ENCODE data around the gene MAN1C1.
"Not testable (repeated sequence)": the region's sequence is repeated elsewhere in the genome, so short reads cannot be mapped to it uniquely, and the experiment has no call there.

Gene MAN1C1

GRCh38 chr1:25636141-25636540 lies 19.6 kb downstream of the MAN1C1 start:
- ATAC-seq, result not testable (repeated sequence)

- ATAC-seq, result no peak
Observed at GRCh38 chr1:25640646-25641328, 24.2 kb downstream of the MAN1C1 start.

DNA sequence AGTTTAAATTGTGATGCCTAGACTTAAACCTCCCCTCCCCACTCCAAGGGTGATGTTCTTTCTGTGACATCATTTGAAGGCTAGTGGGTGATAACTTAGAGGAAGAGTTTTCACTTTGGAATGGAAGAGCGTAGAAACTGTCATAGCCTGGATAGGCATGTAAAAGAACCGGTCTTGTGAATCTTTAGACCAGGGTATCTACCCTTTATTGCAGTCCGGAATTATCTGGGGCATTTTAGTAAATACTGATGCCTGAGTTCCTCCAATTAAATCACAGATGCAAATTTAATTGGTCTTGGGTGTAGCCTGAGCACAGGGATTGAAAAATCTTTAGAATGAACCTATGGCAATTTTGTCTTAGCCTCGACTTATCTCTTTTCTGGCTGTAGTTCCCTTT lies 24.7 kb downstream of the MAN1C1 start:
- no peak for ATAC-seq

DNA sequence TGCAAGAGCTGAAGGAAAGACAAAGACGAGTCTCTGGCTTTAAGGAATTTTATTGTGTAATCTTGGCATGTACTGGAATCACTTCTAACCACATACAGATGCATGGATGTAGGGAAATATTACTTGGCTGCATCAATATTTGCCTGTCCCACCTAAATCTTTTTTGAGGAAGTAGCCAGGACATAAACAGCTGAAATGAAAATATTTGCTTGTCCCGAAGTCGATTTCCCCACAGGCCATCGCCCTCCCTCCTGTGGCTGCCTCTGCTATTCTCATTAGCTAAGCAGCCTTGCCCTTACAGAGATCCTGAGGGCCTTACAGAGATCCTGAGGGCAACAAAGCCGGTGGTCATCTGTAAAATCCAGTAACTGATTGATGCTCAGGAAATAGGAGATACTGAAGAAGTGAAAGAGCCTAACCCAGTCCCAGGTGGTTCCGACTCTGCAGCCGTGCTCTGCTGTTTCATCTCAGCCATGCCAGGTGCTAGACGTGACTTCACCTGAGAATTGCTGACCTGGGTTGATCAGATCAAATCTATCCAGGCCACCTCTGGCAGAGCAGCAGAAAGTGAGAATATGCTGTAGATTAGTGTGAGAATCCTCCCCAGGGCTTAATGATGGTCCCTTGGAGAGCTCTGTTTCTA lies 25.5 kb downstream of the MAN1C1 start:
- peak; percentile 24 to 25 for ATAC-seq

GRCh38 chr1:25642574-25643108 lies 26.1 kb downstream of the MAN1C1 start:
- ATAC-seq, result peak; percentile 86 to 87

DNA sequence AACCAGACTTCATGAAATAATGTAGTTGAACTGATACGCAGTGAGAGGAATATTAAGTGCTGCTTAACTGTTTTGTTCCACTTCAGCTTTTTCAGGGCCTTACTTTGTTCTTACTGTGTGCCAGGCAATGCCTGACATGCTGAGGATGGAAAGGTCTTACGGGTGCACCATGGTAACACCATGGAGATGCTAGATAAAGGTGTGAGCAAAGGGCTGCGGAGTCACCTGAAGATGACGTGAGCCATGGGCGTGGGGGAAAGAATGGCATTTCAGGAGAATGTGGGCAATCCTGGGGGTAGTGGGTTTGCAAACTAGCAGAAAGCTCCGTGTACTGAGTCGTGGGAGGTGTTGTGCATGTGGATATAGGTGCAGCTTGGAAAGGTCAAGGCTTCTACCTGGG lies 27.3 kb downstream of the MAN1C1 start:
- ATAC-seq, result no peak

DNA sequence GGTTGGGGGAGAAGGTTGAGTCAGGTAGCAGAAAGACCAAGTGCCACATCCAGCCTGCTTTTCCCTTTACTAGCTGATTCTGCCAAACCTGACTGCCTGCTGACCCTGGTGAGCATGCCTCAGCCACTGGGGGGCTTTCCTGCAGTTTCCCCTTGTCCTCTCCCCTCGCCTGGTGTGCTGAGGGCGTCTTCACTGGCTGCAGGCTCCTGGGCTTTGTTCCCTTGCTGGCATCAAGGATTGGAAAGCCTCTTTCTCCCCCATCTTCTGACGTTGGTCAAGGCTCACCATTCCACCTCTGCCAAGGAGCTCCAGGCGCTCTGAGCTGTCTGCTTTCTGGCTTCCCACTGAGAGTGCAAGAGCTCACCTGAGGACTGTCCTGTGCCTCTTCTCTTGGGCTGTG lies 28.4 kb downstream of the MAN1C1 start:
- ATAC-seq, result no peak

DNA sequence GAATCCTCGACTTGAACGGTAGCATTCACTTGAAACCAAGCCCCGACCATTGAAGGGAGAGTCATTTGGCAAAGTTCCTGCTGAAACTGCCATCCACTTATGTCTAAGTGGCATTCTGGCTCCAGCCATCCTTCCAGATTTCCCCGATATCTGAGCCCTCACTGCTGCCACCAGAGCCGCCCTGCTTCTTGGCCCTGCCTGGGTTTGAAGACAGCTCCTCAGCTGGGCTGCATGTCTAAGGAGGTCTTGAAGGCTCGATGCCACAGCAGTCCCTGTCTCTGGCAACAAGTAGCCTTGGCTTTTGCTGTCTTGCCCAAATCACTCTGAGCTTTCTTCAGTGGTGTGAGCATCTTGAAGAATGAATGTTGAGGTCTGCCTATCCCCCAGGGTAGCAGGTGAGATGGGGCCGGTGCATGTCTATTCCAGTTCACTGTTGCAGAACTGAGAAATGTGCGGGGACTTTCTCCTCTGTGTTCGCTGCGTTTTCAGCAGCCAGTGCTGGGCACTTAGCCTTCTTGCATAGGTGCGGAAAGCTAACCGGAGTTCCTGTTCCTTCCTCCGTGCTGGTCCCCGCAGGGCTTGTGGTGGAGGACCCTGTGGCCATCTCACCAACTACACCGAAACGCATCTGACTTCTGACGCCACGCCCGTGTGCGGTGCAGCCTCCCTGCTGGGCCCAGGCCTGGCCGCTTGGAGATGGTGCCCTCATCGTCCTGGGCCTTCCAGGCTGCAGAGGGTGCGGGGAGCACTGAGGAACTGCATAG lies 29.2 kb downstream of the MAN1C1 start:
- ATAC-seq, result no peak

GRCh38 chr1:25647106-25647505 lies 30.5 kb downstream of the MAN1C1 start:
- no peak for ATAC-seq

DNA sequence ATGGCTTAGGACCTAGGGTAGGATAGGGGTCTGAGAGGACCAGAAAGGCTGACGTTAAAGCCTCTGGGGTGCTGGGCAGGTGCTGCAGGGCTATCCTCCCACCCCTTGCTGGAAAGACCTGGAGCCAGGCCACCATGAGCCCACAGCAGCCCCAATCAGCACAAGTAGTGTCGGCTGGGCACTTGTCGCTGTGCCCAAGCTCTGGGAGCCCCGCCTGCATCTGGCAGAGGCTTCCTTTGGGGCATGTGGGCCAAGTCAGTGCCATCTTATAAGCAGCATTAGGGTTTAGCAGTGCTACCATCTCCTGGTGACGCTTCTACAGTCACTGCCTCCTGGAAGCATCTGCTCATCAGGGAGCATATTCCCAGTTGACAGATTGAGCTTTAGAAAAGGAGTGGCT lies 31.3 kb downstream of the MAN1C1 start:
- no peak for ATAC-seq

GRCh38 chr1:25648681-25649440 lies 32.3 kb downstream of the MAN1C1 start:
- no peak for ATAC-seq

- ATAC-seq, result no peak
Observed at GRCh38 chr1:25649505-25650288, 33.1 kb downstream of the MAN1C1 start.

DNA sequence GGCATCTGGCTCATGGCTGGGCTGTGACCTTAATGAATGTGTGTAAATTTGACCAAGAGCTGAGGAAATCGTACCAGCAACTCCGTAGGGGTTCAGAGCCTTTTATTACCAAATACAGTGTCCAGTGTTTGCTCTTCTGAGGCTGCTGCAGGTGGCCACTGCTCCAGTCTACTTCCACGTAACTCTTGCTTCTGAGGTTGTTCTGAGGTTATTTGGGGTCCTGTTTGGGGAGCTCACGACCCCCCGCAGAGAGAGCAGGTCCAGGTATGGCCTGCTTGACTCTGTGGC lies 33.6 kb downstream of the MAN1C1 start:
- ATAC-seq, result no peak

DNA sequence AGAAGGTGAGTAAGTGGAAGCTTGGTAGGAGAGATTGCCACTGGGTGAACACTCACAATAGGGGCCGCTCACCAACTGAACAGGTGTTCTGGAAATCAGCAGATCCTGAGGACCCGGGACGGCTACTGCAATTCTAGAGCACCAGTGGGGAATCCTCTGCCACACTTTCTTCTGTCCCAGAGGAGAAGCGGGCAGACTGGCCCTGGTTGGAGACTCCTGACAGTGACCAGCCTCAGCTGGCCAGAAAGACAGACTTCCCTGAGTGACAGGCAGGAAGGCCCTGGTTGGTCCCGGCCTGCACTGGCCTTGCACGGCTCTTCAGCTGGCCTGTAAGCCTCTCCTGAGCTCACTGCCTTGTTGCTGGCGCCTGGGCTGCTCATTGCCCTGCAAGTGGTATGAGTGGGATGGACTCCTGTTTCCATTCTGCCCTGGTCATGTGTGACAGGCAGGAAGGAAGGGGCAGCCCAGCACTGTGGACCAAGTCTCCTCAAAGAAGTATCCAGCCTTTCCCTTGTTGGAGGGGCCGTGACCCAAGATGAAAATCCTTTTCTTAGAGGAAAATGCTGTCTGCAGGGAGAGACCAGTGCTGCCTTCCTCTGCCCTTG lies 34.5 kb downstream of the MAN1C1 start:
- no peak for ATAC-seq

GRCh38 chr1:25651824-25652741 lies 35.5 kb downstream of the MAN1C1 start:
- no peak for ATAC-seq

- no peak for ATAC-seq
Observed at GRCh38 chr1:25653558-25653957, 37.0 kb downstream of the MAN1C1 start.

- ATAC-seq, result no peak
Observed at GRCh38 chr1:25654109-25654660, 37.6 kb downstream of the MAN1C1 start.

- no peak for ATAC-seq
Observed at GRCh38 chr1:25657121-25657882, 40.7 kb downstream of the MAN1C1 start.
